GM21825 (cell line): ENCODE data around the gene TBKBP1.

ENCODE experiments used
- ATAC-seq: cut with Tn5 transposase; IDR thresholded peaks from one replicate; pipeline ENCODE4 v1.9.1; 2021; ENCODE audit warnings: mild to moderate bottlenecking, moderate library complexity; ENCODE audit not compliant: unreplicated experiment

TBKBP1 gene

DNA sequence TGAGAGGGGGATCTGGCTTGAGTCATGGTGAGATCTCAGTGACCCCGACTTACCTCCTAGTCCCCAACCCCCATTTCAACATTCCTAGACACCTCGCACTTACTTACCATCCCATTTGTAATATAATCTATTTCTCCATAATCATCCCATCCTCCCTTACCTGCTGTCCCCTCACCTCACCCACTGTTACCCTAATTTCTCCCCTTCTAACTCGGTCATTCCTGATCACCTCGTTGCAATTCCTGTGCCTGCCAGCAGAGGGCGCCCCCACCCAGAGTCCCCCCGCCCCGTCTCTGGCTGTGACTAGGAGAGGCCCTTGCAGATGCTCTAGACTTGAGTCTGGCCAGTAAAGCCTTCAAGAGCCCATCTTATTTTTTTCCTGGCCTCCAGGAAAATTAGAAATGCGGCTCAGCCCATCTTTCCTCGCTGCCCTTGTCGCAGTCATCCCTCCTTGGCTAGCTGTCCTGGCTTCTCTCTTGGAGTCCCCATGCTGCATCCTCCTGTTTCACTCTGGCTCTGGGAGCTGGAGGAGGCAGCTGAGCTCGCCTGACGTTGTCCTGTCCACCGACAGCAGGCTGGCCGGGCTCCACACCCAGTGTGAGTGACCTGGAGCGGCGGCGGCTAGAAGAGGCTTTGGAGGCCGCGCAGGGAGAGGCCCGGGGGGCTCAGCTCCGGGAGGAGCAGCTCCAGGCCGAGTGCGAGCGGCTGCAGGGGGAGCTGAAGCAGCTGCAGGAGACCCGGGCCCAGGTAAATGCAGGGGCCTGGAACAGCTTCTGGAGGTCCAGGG, 5.0 kb downstream of the TBKBP1 start:
- no peak for ATAC-seq

DNA sequence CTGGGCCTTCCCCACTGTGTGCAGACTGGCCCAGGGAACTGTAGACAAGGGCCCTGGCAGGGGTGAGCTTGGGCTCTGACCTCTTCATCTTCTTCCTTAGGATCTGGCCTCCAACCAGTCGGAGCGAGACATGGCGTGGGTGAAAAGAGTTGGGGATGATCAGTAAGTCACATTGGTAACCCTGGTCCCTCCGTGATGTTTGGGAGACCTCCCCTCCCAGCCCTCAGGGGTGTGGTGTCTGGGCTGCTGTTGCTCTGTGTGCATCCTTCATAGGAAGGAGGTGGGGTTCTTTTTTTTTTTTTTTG, 5.5 kb downstream of the TBKBP1 start:
- ATAC-seq = no peak

DNA sequence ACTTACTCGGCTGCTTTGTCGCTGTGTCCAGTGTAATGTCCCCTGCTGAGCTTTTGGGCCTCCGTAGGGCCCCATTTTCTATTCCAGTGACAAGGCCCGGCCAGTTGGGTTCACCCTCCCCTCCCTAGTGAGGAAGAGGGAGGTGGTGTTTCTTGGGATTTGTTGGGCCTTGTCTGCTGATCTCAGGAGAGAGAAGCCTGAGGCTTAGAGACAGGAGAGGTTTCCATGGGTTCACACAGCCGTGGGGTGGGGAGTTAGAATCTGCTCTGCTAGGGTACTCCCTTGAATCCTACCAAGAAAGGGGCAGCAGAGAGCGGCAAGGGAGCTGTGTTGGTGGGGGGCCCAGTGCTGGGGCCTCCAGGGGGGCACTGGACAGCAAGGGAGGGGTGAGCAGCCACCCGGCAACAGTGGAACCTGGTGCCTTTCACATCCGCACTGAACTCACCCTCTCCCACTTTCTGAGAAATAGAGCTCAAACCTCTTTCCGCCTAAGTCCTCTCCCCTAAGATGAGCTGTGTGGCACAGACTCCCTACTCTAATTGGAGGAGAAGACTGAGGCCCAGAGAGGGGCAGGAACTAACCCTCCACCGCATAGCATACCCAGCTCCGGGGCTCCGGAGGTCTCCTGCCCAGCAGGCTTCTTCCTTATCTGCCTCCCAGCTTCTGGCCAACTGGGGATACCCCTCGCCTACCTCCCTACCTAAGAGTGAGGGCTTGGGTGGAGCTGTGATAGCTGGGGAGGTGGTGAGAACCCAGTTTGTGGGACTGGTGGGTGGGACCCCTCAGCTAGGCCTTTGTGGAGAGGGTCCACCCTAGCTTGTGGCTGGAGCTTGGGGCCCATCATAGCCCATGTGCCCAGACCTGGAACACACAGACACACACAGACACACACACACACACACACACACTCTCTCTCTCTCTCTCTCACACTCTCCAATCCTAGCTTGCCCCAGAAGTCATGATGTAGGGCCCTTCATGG, 6.8 kb downstream of the TBKBP1 start:
- ATAC-seq = no peak

DNA sequence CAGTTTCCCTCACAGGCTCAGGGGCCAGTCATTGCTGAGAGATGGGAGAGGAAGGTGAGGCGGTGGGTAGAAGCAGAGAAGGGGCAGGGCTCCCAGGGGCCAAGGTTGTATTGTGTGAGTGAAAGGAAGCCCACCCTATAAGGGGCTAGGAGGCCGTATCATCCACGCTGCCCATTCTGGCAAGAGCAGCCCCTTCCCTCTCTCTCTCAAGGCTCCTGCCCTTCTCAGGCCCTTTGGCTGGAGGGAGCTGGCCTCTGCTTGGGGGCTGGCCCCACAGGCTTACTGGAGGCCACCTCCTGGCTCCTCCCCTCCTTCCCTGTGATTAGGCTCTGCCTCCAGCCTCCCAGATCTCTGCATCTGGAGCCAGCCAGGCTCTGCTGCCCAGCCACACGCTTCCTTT, 7.6 kb downstream of the TBKBP1 start:
- ATAC-seq = no peak

DNA sequence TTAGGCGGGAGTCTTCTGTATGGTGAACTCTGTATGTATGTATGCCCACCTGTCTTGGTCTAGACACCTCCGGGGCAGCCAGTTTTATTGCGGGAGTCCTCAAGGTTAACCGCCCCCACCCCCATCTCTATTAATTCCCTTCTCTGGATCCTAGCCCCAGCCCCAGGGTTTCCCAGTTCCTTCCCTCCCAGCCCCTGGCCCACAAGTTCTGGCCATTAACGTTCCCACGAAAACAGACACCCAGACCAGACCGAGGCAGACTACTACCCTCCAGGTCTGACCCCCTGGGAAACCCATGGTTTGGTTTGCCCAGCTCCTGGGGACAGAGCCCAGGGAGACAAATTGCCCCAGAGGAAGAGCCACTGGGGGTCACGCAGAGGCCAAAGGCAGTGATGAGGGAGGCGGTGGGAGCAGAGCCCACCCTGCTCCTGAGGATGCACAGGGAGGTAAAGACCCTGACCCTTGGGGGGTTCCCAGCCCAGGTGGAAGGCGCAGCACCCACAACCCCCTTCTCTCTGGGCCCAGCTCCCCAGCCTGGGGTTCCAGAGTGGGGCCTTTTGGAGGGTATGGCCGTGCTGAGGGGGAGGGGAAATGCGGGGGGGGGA, 8.5 kb downstream of the TBKBP1 start:
- ATAC-seq = no peak

DNA sequence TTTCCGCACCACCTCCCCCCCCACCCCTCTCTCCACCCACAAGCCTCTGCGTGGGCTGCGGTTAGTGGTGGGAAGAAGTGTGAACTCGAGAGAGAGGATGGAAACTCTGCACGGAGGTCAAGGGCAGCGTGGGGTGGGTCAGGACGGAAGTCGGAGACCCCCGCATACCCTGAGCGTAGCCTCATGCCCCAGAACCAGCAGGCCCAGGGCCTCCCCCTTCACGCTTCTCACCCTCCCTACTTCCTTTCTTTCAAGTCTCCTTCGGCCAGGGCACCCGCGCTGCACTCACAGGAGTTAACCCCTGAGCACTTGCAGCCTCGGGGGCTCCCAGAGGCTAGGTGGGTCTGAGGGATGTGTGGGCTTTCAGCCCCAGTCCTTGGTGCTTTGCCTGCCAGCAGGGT, 9.2 kb downstream of the TBKBP1 start:
- ATAC-seq = no peak

DNA sequence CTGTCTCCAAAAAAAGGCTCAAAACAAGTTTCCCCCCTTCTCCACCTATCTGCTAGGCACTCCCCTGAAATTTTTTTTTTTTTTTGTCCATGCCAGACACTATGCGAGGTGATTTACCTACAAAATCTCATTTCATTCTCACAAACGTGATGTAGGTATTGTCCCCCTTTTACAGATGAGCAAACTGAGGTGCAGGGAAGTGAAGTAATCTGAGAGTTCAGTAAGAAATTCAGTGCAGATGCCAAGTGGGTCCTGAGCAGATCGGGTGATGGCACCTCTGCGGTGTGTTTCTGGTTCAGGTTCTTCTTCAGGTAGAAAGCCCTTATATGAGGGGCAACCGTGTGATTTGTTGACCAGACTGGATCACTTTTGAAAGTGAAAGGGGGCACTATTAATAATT, 9.7 kb downstream of the TBKBP1 start:
- no peak for ATAC-seq

DNA sequence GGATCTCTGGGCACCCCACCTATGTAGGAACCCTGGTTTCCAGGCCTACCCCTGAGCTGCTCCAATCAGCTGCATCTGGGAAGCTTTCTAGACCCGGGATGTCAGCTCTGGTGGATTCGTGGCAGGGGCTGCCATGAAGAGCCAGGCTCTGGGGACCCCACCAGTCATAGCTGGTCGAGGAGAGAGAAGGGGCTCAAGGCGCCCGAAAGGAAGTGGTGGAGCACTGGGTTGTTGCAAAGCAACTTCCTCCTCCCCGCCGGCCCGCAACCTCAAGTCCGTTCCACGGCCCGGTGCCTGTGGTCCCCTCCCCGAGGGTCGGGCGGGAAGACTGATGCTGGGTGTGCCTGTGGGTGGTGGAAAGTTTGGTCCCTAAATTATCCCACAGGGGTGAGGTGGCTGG, 10.2 kb downstream of the TBKBP1 start:
- ATAC-seq = no peak

DNA sequence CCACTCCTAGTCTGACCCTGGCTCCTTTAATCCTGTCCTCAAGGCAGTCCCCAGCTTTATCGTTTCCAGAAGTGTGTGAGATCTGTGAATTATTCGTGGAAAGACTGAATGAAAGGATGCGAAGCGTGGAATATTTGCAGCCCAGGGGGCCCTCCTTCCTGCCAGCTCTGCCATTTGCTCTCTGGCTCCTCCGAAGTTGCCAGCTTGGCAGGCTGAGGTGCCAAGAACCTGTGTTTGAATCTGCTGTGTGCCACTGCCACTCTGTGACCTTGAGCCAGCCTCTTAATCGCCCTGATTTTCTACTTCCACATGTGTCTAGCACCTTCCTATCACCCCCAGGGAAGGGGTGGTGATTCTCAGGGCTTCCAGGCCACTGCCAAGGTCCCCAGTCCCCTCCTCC, 10.8 kb downstream of the TBKBP1 start:
- no peak for ATAC-seq

DNA sequence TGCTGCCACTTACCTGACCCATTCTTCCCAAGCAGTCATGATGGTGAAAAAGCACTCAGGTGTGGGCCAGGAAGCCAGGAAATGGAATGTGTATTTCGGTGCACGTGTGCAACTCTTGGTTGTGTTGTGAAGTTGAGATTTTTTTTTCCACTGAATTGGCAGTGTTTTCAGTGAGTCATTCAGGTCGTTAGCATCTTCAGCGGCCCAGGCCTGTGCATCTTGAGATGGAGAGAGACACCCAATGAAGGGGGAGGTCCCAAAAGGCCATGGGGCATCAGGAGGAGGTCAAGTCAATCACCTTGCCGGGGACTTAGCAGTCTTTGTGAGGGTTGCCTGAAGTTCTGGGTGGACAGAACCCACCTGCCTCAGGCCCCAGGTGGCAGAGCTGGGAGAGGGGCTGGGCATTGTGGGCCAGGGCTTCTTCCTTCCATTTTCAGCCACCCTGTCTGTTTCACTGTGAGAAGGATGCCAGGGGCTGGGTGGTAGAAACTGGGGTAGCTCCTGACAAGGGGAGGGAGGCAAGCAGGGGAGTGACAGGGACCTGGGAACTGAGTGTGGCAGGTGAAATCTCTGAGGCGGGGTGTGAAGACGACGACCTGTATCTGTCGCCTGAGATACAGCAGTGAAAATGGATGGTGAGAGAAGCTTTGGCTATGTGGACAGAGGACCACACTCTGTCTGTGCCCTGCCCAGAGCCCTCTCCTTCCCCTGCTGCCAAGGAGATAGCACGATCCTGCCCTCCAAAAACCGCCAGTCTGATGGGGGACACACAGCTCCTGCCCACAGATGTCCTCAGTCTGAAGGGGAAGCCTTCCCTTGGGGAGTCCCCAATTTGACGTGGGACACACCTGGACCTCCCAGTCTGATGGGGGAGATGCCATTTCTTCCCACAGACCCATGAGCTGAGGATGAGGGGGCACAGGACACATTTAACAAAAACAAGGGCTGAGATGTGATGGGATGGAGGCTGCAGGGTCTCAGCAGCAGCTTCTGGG, 11.9 kb downstream of the TBKBP1 start:
- no peak for ATAC-seq

DNA sequence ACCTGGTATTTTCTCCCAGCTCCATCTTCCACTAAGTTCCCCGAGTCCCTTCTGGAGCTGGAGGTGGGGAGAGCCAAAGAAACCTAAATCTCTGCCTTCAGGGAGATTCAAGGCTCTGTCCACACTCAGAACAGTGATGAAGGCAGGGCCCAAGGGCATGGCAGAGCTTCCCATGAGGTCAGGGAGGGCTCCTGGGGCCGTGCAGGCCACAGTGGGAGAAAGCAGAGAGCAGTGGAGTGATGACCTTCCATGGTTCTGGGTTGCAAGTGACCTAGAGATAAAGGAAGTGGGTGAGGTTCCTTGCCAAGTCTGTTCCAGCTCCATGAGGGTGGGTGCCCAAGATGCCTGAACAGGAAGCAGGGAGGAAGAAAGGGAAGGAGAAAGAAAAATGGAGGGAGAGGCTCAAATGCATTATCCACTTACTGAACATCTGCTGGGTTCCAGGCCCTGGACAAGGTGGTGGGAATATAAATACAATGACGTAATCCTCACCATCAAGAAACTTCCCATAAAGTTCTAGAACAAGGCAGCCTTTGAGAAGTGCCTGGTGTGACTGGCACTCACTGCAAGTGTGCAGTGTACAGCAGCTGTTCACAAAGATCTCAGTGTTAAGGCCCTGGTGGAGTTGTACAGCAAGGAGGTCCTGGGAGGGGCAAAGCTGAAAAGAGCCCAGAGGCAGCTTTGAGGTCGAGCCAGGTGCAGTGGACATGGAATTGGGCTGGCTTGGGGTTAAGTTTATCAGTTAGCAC, 13.3 kb downstream of the TBKBP1 start:
- no peak for ATAC-seq

DNA sequence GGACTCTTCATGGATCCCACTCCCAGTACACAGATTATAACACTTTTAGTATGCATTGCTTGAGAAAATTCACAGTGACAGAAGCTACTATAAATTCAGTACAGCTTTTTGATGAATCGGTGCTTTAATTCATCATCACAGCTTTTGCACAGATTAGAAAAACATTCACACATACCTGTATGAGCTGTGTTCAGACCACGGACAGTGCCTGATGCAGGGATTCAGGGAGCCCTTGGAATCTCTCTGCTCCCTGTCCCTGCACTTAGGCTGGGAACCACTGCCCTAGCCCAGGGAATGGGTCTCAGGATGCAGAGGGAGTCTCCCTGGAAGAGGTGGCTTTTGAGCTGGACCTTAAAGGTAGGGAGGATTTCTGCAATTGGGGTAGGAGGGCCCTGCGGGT, 13.9 kb downstream of the TBKBP1 start:
- no peak for ATAC-seq

DNA sequence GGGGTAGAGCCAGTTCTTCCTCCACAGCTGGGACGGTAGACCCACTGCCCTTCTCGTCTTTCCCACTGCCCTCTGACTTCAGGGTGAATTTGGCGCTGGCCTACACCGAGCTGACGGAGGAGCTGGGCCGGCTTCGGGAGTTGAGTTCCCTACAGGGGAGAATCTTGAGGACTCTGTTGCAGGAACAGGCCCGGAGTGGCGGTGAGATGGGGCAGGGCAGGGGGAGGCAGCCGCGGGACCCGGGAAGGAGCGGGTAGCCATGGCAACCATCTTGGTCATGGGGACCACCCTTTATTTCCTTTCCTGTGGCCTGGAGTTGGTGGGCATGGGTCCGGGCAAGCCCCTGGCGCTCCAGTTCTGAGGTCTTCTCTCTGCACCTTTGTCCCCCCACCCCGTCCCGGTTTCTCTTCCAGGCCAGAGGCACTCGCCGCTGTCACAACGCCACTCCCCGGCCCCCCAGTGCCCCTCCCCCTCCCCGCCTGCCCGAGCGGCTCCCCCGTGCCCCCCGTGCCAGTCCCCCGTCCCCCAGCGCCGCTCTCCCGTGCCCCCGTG, 14.4 kb downstream of the TBKBP1 start:
- ATAC-seq = no peak

DNA sequence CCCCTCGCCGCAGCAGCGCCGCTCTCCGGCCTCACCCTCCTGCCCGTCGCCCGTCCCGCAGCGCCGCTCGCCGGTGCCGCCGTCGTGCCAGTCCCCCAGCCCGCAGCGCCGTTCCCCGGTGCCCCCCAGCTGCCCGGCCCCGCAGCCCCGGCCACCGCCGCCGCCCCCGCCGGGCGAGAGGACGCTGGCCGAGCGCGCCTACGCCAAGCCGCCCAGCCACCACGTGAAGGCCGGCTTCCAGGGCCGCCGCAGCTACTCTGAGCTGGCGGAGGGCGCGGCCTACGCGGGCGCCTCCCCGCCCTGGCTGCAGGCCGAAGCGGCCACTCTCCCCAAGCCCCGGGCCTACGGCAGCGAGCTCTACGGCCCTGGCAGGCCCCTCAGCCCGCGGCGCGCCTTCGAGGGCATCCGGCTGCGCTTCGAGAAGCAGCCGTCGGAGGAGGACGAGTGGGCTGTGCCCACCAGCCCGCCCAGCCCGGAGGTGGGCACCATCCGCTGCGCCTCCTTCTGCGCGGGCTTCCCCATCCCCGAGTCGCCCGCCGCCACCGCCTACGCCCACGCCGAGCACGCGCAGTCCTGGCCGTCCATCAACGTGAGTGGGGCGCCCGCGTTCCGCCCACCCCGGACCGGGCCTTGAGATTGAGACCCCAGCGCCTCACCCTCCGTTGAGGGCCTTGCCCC, 15.0 kb downstream of the TBKBP1 start:
- no peak for ATAC-seq

DNA sequence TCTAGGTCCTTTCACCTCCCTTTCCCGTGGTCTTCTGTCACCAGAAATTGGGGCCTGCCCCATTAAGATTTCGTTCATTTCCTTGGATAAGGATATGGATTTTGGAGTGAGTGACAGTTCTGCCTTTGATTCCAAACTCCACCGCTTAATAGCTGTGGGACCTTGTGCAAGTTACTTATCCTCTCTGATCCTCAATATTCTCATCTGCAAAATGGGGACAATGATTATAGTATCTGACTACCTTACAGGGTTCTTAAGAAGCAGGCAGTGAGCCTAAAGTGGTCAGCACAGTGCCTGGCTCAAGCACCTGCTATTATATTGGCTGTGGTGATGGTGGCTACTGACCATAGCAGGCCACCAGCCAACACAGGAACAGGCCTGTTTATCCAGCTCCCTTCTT, 15.6 kb downstream of the TBKBP1 start:
- no peak for ATAC-seq

DNA sequence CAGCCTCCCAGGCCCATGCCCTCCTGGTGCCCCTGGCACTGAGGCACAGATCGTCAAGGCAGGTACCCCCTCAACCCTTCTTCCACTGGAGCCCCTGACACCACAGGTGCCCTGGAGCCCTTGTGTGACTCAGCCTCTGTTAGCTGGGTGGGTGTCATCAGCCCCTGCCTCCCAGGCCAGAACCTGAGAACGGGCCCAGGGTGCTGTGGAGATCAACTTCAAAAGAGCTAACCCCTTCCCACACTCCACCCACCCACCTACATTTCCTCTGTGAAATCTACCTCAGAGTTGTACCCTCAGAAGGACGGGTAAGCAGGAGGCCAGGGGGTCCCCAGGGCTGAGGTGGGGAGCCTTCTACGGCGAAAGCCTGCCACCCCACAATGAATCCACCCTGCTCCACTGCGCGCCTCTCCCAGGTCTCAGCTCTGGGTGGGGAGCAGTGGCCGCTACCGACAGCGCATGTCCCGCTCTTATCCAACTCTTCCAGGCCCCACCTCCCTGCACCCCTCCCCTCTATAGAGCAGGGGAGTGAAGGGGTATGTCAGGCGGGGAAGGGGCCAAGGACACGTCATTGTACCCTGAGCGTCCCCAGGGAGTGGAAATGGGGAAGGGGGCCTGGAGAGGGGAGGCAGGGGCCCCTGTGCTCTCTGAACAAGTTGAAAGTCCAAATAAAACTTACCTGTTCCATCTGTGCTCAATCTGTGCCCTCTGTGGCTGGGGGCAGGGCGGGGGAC, 17.6 kb downstream of the TBKBP1 start:
- ATAC-seq = no peak

DNA sequence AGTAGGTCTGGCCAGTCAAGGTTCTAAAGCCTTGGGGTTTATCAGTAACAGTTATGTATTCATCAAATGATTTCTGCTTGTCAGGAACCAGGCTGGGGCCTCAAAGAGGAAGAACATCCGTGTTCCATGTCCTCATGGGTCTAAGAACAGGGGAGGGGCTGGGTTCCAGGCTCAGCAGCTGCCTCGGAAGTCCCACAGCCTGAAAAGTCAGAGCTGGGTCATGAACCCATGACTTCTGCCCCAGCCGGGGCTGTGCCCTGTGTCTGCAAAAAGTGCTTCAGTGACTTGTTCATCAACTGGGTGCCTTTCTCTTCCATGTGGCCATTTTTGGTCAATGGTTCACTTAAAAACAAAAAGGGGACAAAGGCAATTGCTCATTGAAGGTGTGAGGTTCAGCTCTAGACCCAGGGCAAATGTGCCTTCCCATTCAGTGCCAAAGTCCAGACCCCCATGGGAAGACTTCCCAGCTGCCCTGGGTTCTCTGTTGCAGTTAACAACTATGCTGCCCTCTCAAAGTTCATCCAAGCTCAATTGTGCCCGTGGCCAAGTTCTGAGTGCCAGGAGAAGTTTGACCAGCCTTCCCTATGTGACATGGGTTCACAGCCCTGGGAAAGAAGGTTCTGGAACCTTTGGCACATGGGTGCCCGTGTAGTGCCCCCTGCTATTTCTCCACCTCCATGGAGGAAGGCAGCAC, 18.5 kb downstream of the TBKBP1 start:
- ATAC-seq = no peak
